ENCODE results near the gene CTNND2. TPM values are rescaled to one million over a fixed set of nuclear protein-coding genes. Genes with fewer than 3 reads are reported as not detected.
"Not testable (repeated sequence)": the region's sequence is repeated elsewhere in the genome, so short reads cannot be mapped to it uniquely, and the experiment has no call there.

CTNND2 gene
- total and polyA plus RNA-seq, 3 donors from 2014 or later = 9.1 to 17.2 (median 11.3) TPM

DNA sequence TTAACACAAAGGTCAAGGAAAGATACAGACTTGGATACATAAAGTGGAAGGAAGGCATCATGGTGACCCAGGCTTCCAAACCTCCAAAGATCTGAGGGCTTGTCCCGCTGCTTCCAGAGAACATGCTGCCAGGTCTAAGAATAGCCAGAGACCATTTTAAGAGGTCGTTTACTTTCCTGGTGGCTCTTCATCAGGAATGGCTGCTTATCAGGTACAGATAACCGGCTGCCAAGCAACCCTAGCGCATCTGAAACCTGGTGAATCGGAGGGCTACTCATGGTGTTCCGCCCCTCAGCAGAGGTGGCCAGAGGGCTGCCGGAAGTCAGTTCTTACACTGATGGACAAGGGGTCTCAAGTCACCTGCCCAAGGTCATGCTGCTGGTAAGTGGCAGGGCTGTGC, 892.0 kb downstream of the CTNND2 start:
- Histone ChIP-seq H3K4me3 (no peak overlapping the region), H3K36me3 (ENCODE audit: low read depth, missing control alignments) (no peaks in the 10 kb centered on the region), H3K27ac (no peak overlapping the region), H3K9me3 (no peaks in the 10 kb centered on the region), H3K27me3 (no peaks in the 10 kb centered on the region), H3K4me1 (no peaks in the 10 kb centered on the region)
- no peak for DNase-seq
- 69 to 89% methylated on average over 1 to 7 of the region's 7 CpGs for WGBS, 2 donors
- intact Hi-C loops (cut with DNase I; ENCODE audit: low total_unique reads) = no loop called here
- TF ChIP-seq POLR2A (IDR thresholded peaks at IDR 0.05) = no peak
- TF ChIP-seq, protein P1, sequence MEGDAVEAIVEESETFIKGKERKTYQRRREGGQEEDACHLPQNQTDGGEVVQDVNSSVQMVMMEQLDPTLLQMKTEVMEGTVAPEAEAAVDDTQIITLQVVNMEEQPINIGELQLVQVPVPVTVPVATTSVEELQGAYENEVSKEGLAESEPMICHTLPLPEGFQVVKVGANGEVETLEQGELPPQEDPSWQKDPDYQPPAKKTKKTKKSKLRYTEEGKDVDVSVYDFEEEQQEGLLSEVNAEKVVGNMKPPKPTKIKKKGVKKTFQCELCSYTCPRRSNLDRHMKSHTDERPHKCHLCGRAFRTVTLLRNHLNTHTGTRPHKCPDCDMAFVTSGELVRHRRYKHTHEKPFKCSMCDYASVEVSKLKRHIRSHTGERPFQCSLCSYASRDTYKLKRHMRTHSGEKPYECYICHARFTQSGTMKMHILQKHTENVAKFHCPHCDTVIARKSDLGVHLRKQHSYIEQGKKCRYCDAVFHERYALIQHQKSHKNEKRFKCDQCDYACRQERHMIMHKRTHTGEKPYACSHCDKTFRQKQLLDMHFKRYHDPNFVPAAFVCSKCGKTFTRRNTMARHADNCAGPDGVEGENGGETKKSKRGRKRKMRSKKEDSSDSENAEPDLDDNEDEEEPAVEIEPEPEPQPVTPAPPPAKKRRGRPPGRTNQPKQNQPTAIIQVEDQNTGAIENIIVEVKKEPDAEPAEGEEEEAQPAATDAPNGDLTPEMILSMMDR (IDR thresholded peaks at IDR 0.05) = no peak

DNA sequence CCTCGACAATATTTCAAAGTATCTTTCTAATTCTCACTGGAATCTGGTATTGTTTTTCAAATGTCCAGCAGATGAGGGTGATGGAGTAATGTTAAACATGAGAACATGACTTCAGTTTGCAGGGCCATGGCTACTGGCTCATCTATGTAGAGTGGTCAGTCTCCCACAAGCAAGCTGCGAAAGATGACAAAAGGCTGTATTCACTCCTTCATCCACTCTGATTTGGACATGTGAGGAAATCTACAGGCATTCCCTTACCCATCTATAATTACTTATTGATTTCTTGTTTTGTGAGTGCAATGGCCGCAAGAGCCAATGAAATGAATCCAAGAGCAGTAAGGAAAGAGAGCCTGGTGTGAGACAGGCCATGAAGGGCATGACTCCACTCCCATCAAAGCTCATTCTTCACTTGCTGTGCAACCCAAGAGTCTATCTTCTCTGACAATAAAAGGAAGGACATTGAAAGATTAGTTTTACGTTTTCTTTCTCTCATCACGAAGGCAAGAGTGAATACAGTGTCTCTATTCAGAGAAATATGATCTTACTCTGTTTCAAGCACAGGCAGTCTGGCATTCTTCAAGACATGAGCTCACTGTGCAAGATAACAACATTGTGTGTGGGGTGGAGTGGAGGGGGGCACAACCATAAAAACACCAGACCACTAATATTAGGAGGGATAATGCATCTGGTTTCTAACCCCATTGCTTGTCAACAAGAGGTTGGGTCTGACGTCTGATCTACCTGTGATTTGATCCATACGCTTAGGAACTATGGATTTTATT, 893.6 kb downstream of the CTNND2 start:
- intact Hi-C loops (cut with DNase I; ENCODE audit: low total_unique reads) = no loop called here
- 68 to 72% methylated on average over 7 of the region's 7 CpGs for WGBS, 2 donors
- DNase-seq = no peak

DNA sequence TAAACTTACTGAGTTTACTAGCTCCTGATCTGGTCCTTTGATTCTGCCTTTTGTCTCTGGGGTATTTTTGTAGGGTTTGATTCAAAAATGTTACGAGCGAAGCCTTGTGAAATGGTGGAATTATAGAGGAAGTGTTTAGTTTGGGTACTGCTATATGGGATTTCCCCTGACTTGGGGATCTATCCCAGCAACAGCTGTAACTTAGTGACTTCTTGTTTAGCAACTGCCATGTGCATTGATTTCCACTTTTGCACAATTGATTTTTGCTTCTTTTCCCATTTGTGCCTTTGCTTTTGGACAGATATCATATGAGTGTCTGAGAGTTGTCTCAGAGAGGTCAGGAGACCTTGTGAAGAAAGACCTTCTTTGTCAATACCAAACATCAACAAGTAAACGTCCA, 894.7 kb downstream of the CTNND2 start:
- Histone ChIP-seq H3K27ac (no peak overlapping the region), H3K4me1 (no peaks in the 10 kb centered on the region), H3K4me3 (no peak overlapping the region), H3K36me3 (ENCODE audit: low read depth, missing control alignments) (no peaks in the 10 kb centered on the region), H3K9me3 (no peaks in the 10 kb centered on the region), H3K27me3 (no peaks in the 10 kb centered on the region)
- TF ChIP-seq, protein P1 (IDR thresholded peaks at IDR 0.05) = no peak
- intact Hi-C loops (cut with DNase I; ENCODE audit: low total_unique reads) = no loop called here
- no peak for DNase-seq
- WGBS, 2 donors = 73 to 89% methylated on average over 3 of the region's 3 CpGs

More for the DNA sequence above, 893.6 kb downstream of the CTNND2 start:
- TF ChIP-seq, protein P1 (IDR thresholded peaks at IDR 0.05) = no peak
- TF ChIP-seq POLR2A (IDR thresholded peaks at IDR 0.05) = no peak
- Histone ChIP-seq H3K36me3 (ENCODE audit: low read depth, missing control alignments) (no peaks in the 10 kb centered on the region), H3K27me3 (no peaks in the 10 kb centered on the region), H3K4me1 (no peaks in the 10 kb centered on the region), H3K9me3 (no peaks in the 10 kb centered on the region), H3K4me3 (no peak overlapping the region), H3K27ac (no peak overlapping the region)

DNA sequence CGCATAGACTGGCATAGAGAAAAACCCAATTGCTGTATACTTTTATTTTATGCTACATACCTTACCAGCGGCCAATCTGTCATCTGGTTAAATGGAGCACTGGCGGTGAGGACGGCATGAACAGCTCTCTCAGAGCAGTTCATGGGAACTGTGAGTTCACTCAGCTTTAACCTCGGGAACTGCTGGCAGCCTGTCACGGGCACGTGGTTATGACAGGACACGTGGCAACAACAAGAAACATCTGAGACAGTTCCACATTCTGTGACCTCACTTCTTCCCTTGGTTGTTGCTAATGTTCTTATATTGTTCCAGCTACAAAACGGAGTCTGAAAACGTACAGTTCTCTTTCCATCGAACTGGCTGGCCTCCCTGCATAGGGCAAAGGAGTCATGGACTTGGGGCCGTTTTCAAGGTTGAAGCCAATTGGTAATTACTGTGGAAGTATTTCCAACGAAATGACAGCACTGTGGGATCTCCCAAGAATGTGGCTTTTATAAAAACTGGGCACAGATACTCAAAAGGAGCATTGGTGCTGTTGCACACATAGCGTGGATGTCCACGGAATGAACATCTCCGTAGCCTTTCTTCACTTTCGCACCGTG, 896.9 kb downstream of the CTNND2 start:
- intact Hi-C loops (cut with DNase I; ENCODE audit: low total_unique reads) = no loop called here
- Histone ChIP-seq H3K4me3 (no peak overlapping the region), H3K27ac (no peak overlapping the region), H3K36me3 (ENCODE audit: low read depth, missing control alignments) (no peaks in the 10 kb centered on the region), H3K9me3 (no peaks in the 10 kb centered on the region), H3K4me1 (no peaks in the 10 kb centered on the region), H3K27me3 (no peaks in the 10 kb centered on the region)
- DNase-seq = no peak
- 84 to 90% methylated on average over 18 of the region's 18 CpGs for WGBS, 2 donors
- TF ChIP-seq POLR2A (IDR thresholded peaks at IDR 0.05) = no peak
- TF ChIP-seq, protein P1 (IDR thresholded peaks at IDR 0.05) = no peak

DNA sequence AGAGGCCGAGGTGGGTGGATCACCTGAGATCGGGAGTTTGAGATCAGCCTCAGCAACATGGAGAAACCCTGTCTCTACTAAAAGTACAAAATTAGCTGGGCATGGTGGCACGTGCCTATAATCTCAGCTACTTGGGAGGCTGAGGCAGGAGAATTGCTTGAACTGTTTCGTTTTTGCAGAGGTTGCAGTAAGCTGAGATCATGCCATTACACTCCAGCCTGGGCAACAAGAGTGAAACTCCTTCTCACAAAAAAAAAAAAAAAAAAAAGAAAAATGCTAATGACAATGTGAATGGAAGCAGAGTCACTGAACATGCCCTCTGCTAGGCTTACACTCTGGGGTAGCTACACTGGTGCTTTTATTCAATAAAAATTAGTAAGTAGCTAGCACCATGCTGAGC, 899.7 kb downstream of the CTNND2 start:
- 78 to 87% methylated on average over 4 of the region's 4 CpGs for WGBS, 2 donors
- DNase-seq; H3K27ac ChIP-seq; H3K36me3 ChIP-seq (ENCODE audit: low read depth, missing control alignments); H3K9me3 ChIP-seq; H3K4me1 ChIP-seq; intact Hi-C loops (cut with DNase I; ENCODE audit: low total_unique reads); H3K4me3 ChIP-seq; H3K27me3 ChIP-seq: not testable (repeated sequence)
